Thymus (tissue), 11 donors: ENCODE measurements around the gene ARHGAP12. TPM values are rescaled to one million over a fixed set of nuclear protein-coding genes. Genes with fewer than 3 reads are reported as not detected.
A peak's percentile ranks its signal among the peaks of the same experiment; 100 is the strongest.

Source experiments
- DNase-seq, 9 donors: peaks; one replicate each; pipeline ENCODE4 v3.0.0-alpha.2; 2013; ENCODE audit warnings: low spot score in 9 of 9, low read depth in 6 of 9, missing footprints in 1 of 9
- H3K27ac ChIP-seq, 2 donors: one replicate each; pipeline ENCODE4 v1.5.1; 2013; ENCODE audit warnings: control low read depth in 1 of 2, low read depth in 1 of 2, low read length in 1 of 2, mild to moderate bottlenecking in 1 of 2, moderate library complexity in 1 of 2
- H3K27me3 ChIP-seq, 2 donors: one replicate each; pipeline ENCODE4 v1.5.1; 2013; ENCODE audit warnings: low read length in 1 of 2; ENCODE audit not compliant: control insufficient read depth in 2 of 2, insufficient read depth in 1 of 2
- H3K36me3 ChIP-seq, 2 donors: one replicate each; pipeline ENCODE4 v1.5.1; 2013; ENCODE audit warnings: low read length in 1 of 2, mild to moderate bottlenecking in 1 of 2, moderate library complexity in 1 of 2; ENCODE audit not compliant: control insufficient read depth in 2 of 2, insufficient read depth in 2 of 2
- H3K4me1 ChIP-seq, 2 donors: one replicate each; pipeline ENCODE4 v1.5.1; 2013; ENCODE audit warnings: low read length in 2 of 2; ENCODE audit not compliant: control insufficient read depth in 2 of 2, insufficient read depth in 2 of 2
- H3K4me3 ChIP-seq, 2 donors: one replicate each; pipeline ENCODE4 v1.5.1; 2013; ENCODE audit warnings: low read length in 2 of 2, control low read depth in 1 of 2, mild to moderate bottlenecking in 1 of 2
- H3K9me3 ChIP-seq, 2 donors: one replicate each; pipeline ENCODE4 v1.5.1; 2013; ENCODE audit warnings: low read length in 1 of 2, mild to moderate bottlenecking in 1 of 2; ENCODE audit not compliant: control insufficient read depth in 2 of 2, insufficient read depth in 1 of 2
- WGBS: extraction: QIAGEN DNeasy Blood & Tissue Kit; methylation state at CpG from one replicate; pipeline ENCODE4 v1.1.7; 2013; 5-methylcytosine and 5-hydroxymethylcytosine counted together
- polyA plus RNA-seq: library from polyadenylated mRNA; stranded (reverse); fragments of 200-250 nt; gene quantifications from one replicate; pipeline ENCODE4 v1.2.3, GENCODE V29; 2013
- total RNA-seq: library from RNA; stranded (reverse); fragments of 120-200 nt; gene quantifications from one replicate; pipeline ENCODE4 v1.2.4, GENCODE V29; 2013
- donor health status: healthy.

Gene ARHGAP12
- total and polyA plus RNA-seq, 2 donors = 20.7 to 43.5 TPM

DNA sequence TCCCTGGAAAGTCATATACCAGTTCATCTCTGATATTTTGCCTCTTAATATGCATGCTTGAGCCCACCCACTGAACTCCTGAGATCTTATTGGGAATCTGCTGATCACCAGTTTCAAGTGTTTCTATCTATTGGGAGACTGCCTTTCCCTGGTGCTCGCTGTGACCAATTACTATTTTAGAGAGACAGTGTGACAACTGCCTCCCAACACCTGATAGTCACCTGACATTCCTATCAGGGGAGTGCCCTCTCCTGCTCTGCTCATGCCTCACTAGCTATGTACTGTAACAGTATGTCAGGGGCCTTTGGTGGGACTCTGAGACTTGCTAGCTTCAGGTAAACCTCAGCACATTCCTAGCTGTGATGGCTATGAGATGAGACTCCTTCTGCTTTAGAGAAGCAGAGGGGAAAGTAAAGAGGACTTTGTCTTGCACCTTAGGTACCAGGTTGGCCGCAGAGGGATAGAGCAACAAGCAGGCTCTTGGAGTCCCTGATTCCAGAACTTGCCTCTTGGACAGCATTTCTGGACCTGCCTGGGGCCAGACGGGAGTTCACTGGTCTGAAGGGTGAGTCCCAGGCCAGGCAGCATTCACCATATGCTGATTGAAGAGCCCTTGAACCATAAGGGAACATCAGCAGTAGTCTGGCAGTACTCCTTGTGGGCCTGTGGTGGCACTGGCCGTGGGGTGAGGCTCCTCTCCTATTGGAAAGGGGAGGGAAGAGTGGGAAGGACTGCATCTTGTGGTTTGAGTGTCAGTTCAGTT, 34.4 kb upstream of the ARHGAP12 start:
- Histone ChIP-seq H3K4me1 (peaks cover 14 to 19% of the 10 kb centered on the region in 2 donors), H3K36me3 (no peaks in the 10 kb centered on the region), H3K9me3 (no peaks in the 10 kb centered on the region), H3K27ac (no peak overlapping the region), H3K27me3 (no peaks in the 10 kb centered on the region), H3K4me3 (no peak overlapping the region)
- DNase-seq = no peak
- 97% methylated on average over 4 of the region's 4 CpGs for WGBS

DNA sequence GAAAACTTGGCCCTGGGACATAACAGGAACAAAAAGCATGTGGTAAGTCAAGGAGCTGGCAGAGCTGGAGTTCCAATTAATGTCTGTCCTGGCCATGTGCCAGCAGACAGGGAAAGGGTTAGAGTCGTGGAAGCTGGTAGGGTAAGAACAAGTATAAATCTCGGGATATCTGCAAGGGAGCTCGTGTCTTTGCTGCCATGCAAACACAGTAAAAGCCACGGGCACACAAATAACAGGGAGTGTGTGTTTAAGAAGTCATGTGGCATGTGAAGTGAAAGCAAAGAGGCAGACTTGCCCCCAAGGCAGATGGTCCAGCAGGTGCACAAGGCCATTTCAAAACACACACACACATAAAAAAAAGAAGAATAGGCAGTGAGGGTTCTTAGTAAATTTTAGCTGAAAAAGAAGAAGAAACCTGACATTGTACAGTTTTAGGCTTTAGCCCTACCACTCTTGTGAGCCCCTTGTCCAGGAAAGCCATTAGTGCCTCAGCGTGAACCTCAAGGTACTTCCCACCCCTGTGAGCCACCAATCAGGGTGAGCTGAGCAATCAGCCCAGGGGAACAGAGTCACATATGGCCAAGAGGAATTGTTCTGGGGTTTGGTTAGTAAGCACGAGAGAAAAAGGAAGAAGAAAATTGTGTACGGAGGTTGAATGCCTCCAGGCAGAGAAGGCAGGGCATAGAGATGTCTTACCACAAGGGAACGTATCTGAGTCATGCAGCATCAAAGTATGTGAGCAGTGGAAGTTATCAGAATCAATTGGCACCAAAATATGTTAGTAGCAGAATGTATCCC, 32.8 kb upstream of the ARHGAP12 start:
- H3K36me3 ChIP-seq = no peaks in the 10 kb centered on the region
- 47% methylated on average over 8 of the region's 8 CpGs for WGBS
- H3K27me3 ChIP-seq = no peaks in the 10 kb centered on the region
- H3K4me1 ChIP-seq = peaks cover 14 to 19% of the 10 kb centered on the region in 2 donors
- H3K27ac ChIP-seq = no peak overlapping the region
- no peak overlapping the region for H3K4me3 ChIP-seq
- DNase-seq = peak in 4 of 9 donors; percentile 8 to 55 (median 24)
- H3K9me3 ChIP-seq = no peaks in the 10 kb centered on the region

DNA sequence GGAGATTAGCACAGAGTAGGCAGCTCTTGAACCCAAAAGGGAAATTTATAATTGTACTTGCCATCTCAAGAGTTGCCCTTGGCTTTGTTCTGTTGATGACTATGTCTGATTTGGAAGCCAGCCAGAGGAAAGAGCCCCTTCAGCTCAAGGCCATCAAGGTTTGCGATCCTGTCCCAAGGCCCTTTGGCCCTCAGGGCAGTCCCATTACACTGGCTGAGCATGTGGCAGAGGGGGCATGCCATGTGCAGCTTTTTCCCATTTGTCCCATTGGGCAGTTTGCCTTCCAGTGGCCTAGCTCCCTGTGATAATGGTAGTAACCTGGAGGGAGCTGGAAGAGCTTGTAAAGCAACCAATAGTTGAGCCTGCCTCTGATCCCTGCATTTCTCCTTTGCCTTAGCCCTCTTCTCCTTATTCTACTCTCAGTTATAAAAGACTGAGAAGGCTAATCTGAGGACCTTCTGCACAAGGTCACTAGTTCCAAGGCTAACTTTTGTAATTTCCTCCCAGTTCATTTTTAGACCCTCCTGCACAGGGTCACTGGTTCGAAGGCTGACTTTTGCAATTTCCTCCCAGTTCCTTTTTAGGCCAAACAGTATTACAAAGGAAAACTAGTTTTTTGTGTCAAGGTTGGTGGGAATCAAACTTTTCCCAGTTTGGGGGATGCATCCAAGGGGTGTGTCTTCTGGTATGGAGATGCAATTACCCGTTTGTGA, 31.0 kb upstream of the ARHGAP12 start:
- WGBS = 63% methylated on average over 3 of the region's 3 CpGs

DNA sequence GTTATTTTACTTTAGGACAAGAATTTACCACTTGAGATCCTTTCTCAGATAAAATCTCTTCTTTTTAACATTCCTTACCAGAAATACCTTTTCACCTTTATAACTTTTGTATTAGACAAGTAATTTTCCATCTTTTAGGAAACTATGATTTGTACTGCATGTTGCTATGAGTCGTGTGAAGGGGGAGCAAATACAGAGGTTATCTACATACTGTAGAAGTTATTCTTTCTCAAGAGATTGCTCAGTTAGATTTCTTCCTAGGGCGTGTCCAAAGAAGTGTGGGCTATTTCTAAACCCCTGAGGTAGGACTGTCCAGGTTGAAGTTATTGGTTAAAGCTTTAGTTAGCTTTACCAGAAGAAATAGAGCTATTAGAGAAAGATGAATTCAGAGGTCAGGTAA, 30.2 kb upstream of the ARHGAP12 start:
- WGBS = 95% methylated on average over 2 of the region's 2 CpGs
- no peaks in the 10 kb centered on the region for H3K27me3 ChIP-seq
- DNase-seq = no peak
- H3K4me3 ChIP-seq = no peak overlapping the region
- H3K9me3 ChIP-seq = peaks cover 0 to 15% of the 10 kb centered on the region in 2 donors
- no peaks in the 10 kb centered on the region for H3K36me3 ChIP-seq
- H3K27ac ChIP-seq = no peak overlapping the region
- H3K4me1 ChIP-seq = peaks cover 14 to 19% of the 10 kb centered on the region in 2 donors

More for the DNA sequence above, 31.0 kb upstream of the ARHGAP12 start:
- Histone ChIP-seq H3K27ac (no peak overlapping the region), H3K9me3 (peaks cover 0 to 9% of the 10 kb centered on the region in 2 donors), H3K4me3 (no peak overlapping the region), H3K4me1 (peaks cover 14 to 19% of the 10 kb centered on the region in 2 donors), H3K36me3 (no peaks in the 10 kb centered on the region), H3K27me3 (no peaks in the 10 kb centered on the region)
- DNase-seq = no peak

DNA sequence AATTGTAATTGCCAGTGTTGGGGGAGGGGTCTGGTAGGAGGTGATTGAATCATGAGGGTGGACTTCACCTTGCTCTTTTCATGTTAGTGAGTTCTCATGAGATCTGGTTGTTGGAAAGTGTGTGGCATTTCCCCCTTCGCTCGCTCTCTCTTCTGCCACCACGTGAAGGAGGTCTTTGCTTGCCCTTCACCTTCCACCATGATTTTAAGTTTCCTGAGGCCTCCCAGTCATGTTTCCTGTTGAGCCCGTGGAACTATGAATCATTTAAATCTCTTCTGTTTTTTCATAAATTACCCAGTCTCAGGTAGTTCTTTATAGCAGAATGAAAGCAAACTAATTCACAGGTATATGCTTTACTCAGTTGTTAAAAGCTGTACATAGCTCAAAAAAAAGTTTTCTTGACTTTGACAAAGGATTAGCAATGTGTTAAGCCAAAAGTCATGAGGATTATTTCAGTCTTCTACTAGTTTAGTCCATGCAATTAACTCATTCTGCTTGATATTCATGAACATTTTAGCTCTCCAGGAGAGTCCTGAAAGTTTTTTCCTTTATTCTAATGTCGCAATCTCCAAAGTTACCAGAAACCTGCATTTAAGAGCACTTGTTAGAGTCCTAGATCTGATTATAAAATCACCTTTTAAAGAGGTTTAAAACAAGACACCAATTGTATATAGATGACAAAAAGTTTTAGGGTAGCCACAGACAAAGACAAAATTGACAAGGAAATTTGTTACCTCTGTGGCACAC, 27.7 kb upstream of the ARHGAP12 start:
- no peak overlapping the region for H3K4me3 ChIP-seq
- no peak for DNase-seq
- H3K27ac ChIP-seq = no peak overlapping the region
- H3K36me3 ChIP-seq = no peaks in the 10 kb centered on the region
- no peaks in the 10 kb centered on the region for H3K27me3 ChIP-seq
- H3K4me1 ChIP-seq = peaks cover 4% of the 10 kb centered on the region in 2 donors
- H3K9me3 ChIP-seq = peaks cover 0 to 17% of the 10 kb centered on the region in 2 donors
- 74% methylated on average over 5 of the region's 5 CpGs for WGBS

DNA sequence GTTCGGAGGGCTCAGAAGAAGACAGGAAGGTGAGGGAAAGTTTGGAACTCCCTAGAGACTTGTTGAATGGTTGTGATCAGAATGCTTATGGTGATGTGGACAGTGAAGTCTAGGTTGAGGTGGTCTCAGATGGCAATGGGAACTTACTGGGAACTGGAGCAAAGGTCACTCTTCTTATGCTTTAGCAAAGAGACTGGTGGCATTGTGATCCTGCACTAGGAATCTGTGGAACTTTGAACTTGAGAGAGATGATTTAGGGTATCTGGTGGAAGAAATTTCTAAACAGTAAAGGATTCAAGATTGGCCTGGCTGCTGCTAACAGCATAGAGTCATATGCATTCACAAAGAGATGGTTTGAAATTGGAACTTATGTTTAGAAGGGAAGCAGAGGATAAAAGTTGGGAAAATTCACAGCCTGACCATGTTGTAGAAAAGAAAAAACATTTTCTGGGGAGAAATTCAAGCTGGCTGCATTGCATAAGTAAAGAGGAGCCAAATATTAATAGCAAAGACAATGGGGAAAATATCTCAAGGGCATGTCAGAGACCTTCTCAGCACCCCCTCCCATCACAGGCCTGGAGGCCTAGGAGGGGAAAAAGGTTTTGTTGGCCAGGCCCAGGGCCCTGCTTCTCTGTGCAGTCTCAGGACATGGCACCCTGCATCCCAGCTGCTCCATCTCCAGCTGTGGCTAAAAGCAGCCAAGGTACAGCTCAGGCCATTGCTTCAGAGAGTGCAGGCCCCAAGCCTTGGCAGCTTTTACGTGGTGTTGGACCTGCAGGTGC, 26.0 kb upstream of the ARHGAP12 start:
- Histone ChIP-seq H3K9me3 (peaks cover 0 to 17% of the 10 kb centered on the region in 2 donors), H3K4me1 (no peaks in the 10 kb centered on the region), H3K4me3 (no peak overlapping the region), H3K36me3 (no peaks in the 10 kb centered on the region), H3K27me3 (no peaks in the 10 kb centered on the region), H3K27ac (no peak overlapping the region)
- no peak for DNase-seq
- WGBS = 77% methylated on average over 2 of the region's 2 CpGs

DNA sequence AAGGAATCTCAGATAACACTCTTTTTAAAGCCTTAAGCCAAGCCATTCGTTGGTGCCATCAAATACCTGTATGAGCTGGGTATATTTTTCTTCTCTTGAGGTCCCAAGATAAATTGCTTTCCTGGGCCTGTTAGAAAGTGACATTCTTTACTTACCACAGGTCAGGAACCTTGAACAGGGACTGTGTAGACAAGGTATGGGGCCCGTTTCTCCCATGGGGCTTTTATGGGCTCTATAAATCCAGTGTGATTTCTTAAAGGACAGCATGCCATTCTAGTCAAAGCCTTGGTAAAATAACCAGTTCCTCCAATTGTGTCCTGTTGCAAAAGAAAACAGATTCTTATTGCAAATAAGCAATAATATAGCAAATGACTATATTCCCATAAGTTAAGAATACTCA, 24.8 kb upstream of the ARHGAP12 start:
- H3K4me3 ChIP-seq = no peak overlapping the region
- no peaks in the 10 kb centered on the region for H3K27me3 ChIP-seq
- no peak for DNase-seq
- no peak overlapping the region for H3K27ac ChIP-seq
- 93% methylated on average over 2 of the region's 2 CpGs for WGBS
- peaks cover 0 to 17% of the 10 kb centered on the region in 2 donors for H3K9me3 ChIP-seq
- no peaks in the 10 kb centered on the region for H3K4me1 ChIP-seq
- no peaks in the 10 kb centered on the region for H3K36me3 ChIP-seq

DNA sequence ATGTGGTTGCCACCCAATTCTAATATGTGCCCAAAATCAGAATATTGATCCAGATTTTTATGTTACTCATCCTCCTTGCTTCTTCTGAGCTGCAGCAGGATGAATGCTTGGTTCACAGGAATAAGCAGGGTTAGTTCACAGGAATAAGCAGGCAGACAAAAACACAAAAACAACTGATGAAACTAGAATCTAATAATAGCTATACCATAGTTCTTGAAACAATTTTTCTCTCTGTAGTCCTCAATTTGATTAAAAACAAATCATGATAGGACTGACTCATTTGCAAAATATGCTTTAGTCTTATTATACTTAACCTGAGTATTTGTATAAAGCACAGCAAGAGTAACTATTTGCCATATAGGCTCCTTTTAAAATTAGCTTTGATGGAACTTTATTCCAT, 24.4 kb upstream of the ARHGAP12 start:
- Histone ChIP-seq H3K27ac (no peak overlapping the region), H3K27me3 (no peaks in the 10 kb centered on the region), H3K4me3 (no peak overlapping the region), H3K36me3 (no peaks in the 10 kb centered on the region), H3K9me3 (peaks cover 0 to 17% of the 10 kb centered on the region in 2 donors), H3K4me1 (no peaks in the 10 kb centered on the region)
- no peak for DNase-seq
